AG04450 (cell line): ENCODE measurements around the gene ERGIC2. TPM values are rescaled to one million over a fixed set of nuclear protein-coding genes. Genes with fewer than 3 reads are reported as not detected.
A peak's percentile ranks its signal among the peaks of the same experiment; 100 is the strongest.

Source experiments
- CTCF ChIA-PET: fragments of 300-600, 350-600 bp; formaldehyde crosslinking; extraction: SDS; loops from one replicate; lab custom pipeline; 2022; ENCODE audit warnings: antibody characterized with exemption, inconsistent platforms; lab: Charles Lee
- POLR2A ChIA-PET: fragments of 350-600 bp; formaldehyde crosslinking; extraction: SDS; loops from one replicate; lab custom pipeline; 2021; ENCODE audit warnings: antibody characterized with exemption, inconsistent platforms; lab: Yijun Ruan, JAX
- DNase-seq: peaks from one replicate; pipeline ENCODE4 v3.0.0-alpha.2; 2011; ENCODE audit warnings: low read depth, low spot score
- H3K27ac ChIP-seq: one replicate; pipeline ENCODE4 v1.5.1; 2012; ENCODE audit warnings: low read depth, low read length, control low read depth
- H3K27me3 ChIP-seq: one replicate; pipeline ENCODE4 v1.6.0; 2012; ENCODE audit warnings: low read length; ENCODE audit not compliant: control insufficient read depth, insufficient read depth
- H3K4me3 ChIP-seq: 2 replicates; pipeline ENCODE4 v1.5.1; 2011; ENCODE audit warnings: mild to moderate bottlenecking, low read depth, low read length, control low read depth
- H3K9me3 ChIP-seq: 2 replicates; pipeline ENCODE4 v1.5.1; 2012; ENCODE audit warnings: low read length; ENCODE audit not compliant: control insufficient read depth, insufficient read depth
- CTCF ChIP-seq: IDR thresholded peaks from 2 replicates; pipeline ENCODE4 v1.5.1; 2011; ENCODE audit warnings: low read depth, low read length, control low read depth, inconsistent platforms
- polyA plus RNA-seq: library from polyadenylated mRNA; depleted of rRNA; stranded (reverse); fragments of >200 nt; gene quantifications from 2 replicates; pipeline ENCODE4 v1.2.3, GENCODE V29; 2011

Gene ERGIC2
- polyA plus RNA-seq, 1 experiment, result 62.5 TPM

DNA sequence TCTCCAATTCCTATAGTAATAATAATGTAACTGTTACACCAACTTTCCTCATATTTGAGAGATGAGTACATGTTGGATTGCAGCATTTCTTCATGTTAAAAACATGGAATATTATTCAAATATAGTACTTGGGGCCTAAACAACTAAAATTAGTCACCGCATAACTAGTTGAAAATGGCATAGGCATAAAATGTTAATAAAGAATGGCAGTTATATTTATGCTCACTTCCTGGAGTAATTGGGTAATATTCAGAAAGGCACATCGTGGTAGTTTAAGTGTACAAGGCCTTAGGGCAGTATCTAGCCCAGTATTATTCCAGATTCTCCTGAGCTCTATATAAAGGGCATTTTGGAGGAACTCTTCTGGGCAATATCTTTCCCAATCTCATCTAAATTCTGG lies 46.0 kb downstream of the ERGIC2 start:
- H3K27ac ChIP-seq, result no peak overlapping the region
- TF ChIP-seq CTCF, result no peak
- ChIA-PET POLR2A (interaction anchor here (0.5 kb wide), 1 partner anchor 1461 kb away, joined by 12 read pairs; no protein-coding TSS in a partner anchor), CTCF (no interaction called here)
- no peaks in the 10 kb centered on the region for H3K9me3 ChIP-seq
- no peaks in the 10 kb centered on the region for H3K27me3 ChIP-seq
- no peak for DNase-seq
- no peak overlapping the region for H3K4me3 ChIP-seq

- Histone ChIP-seq H3K4me3 (no peak overlapping the region), H3K27me3 (no peaks in the 10 kb centered on the region), H3K9me3 (no peaks in the 10 kb centered on the region), H3K27ac (no peak overlapping the region)
- no peak for DNase-seq
- ChIA-PET CTCF (no interaction called here), POLR2A (no interaction called here)
- no peak for TF ChIP-seq CTCF
These were observed 47.8 kb downstream of the ERGIC2 start for GRCh38 chr12:29333178-29333577.

DNA sequence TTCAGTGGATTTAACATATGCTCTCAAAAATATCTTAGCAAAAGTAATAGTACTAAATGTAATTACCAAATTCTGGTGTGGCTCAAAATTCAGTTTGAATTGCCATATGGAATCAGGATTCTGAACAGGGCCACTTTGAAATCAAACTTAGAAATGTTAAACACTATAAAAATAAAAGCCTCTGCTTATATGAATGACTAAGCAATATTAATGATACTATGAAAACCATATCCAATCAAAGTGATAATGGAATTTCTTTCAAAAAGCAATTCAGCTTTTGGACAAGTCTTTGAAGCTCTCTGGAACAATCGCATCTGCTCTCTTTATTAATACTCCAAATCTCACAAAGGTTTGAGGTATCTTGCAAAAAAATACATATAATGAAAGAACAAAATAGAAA lies 51.6 kb downstream of the ERGIC2 start:
- no peak for DNase-seq
- Histone ChIP-seq H3K9me3 (no peaks in the 10 kb centered on the region), H3K27me3 (no peaks in the 10 kb centered on the region), H3K27ac (no peak overlapping the region), H3K4me3 (no peak overlapping the region)
- TF ChIP-seq CTCF, result no peak
- POLR2A ChIA-PET, result no interaction called here
- CTCF ChIA-PET, result no interaction called here

- DNase-seq, result no peak
- ChIA-PET POLR2A (no interaction called here), CTCF (no interaction called here)
- H3K9me3 ChIP-seq, result peaks cover 7% of the 10 kb centered on the region
- no peak for TF ChIP-seq CTCF
- H3K27me3 ChIP-seq, result no peaks in the 10 kb centered on the region
- no peak overlapping the region for H3K27ac ChIP-seq
- no peak overlapping the region for H3K4me3 ChIP-seq
These were observed 58.8 kb downstream of the ERGIC2 start for GRCh38 chr12:29322157-29322556.

- peak overlapping the region; percentile 82 for H3K27ac ChIP-seq
- no peak overlapping the region for H3K4me3 ChIP-seq
- peaks cover 7% of the 10 kb centered on the region for H3K9me3 ChIP-seq
- H3K27me3 ChIP-seq, result no peaks in the 10 kb centered on the region
- DNase-seq, result peak; percentile 59
- ChIA-PET CTCF (interaction anchor here (0.7 kb wide), 1 partner anchor 187 kb away, joined by 4 read pairs; no protein-coding TSS in a partner anchor), POLR2A (no interaction called here)
- TF ChIP-seq CTCF, result no peak
These were observed 60.5 kb downstream of the ERGIC2 start for GRCh38 chr12:29320295-29321085.
